MM.1S (cell line): ENCODE data around the gene PDPK1.

Experiments
- DNase-seq: peaks from one replicate; pipeline ENCODE4 v3.0.0-alpha.2; 2015
- H2AFZ ChIP-seq: fragments of 300-600 bp; sonication (generic); 2 replicates; pipeline ENCODE4 v1.6.0; 2016; ENCODE audit warnings: antibody characterized with exemption, low read length
- H3F3A ChIP-seq: fragments of 300-600 bp; sonication (generic); 2 replicates; pipeline ENCODE4 v1.6.1; 2016; ENCODE audit warnings: mild to moderate bottlenecking, antibody characterized with exemption, low read length, moderate library complexity, mixed read lengths; ENCODE audit not compliant: insufficient read depth
- H3K27ac ChIP-seq: fragments of 300-600 bp; sonication (generic); 2 replicates; pipeline ENCODE4 v1.5.1; 2016; ENCODE audit warnings: mild to moderate bottlenecking, low read length
- H3K27me3 ChIP-seq: fragments of 300-600 bp; sonication (generic); replicated peaks from 2 replicates; pipeline ENCODE4 v1.6.0; 2016; ENCODE audit warnings: low read length; ENCODE audit not compliant: insufficient read depth
- H3K36me3 ChIP-seq: fragments of 300-600 bp; sonication (generic); replicated peaks from 2 replicates; pipeline ENCODE4 v1.6.1; 2016; ENCODE audit warnings: mild to moderate bottlenecking, low read length, mixed read lengths; ENCODE audit not compliant: insufficient read depth
- H3K4me1 ChIP-seq: fragments of 300-600 bp; sonication (generic); 2 replicates; pipeline ENCODE4 v1.6.1; 2016; ENCODE audit warnings: low read length, mixed read lengths
- H3K4me2 ChIP-seq: fragments of 300-600 bp; sonication (generic); 2 replicates; pipeline ENCODE4 v1.6.0; 2016; ENCODE audit warnings: low read depth, low read length
- H3K4me3 ChIP-seq: fragments of 300-600 bp; sonication (generic); 2 replicates; pipeline ENCODE4 v1.5.1; 2016; ENCODE audit warnings: low read length, mixed read lengths
- H3K79me2 ChIP-seq: fragments of 300-600 bp; sonication (generic); 2 replicates; pipeline ENCODE4 v1.6.1; 2016; ENCODE audit warnings: mixed run types, low read length, mixed read lengths
- H3K9ac ChIP-seq: fragments of 300-600 bp; sonication (generic); 2 replicates; pipeline ENCODE4 v1.6.1; 2016; ENCODE audit warnings: low read length, mixed read lengths
- H3K9me2 ChIP-seq: fragments of 300-600 bp; sonication (generic); replicated peaks from 2 replicates; pipeline ENCODE4 v1.6.1; 2016; ENCODE audit warnings: mild to moderate bottlenecking, low read length, mixed read lengths; ENCODE audit not compliant: insufficient read depth
- H3K9me3 ChIP-seq: fragments of 300-600 bp; sonication (generic); replicated peaks from 2 replicates; pipeline ENCODE4 v1.6.1; 2016; ENCODE audit warnings: mild to moderate bottlenecking, low read length, mixed read lengths; ENCODE audit not compliant: insufficient read depth
- H4K20me1 ChIP-seq: fragments of 300-600 bp; sonication (generic); 2 replicates; pipeline ENCODE4 v1.6.1; 2016; ENCODE audit warnings: mild to moderate bottlenecking, low read length, moderate library complexity, mixed read lengths; ENCODE audit not compliant: insufficient read depth
- CTCF ChIP-seq: fragments of 300-600 bp; sonication (generic); IDR thresholded peaks from 2 replicates; pipeline ENCODE4 v1.5.1; 2016; ENCODE audit warnings: antibody characterized with exemption, low read length, mixed read lengths
- EZH2 ChIP-seq: fragments of 300-600 bp; sonication (generic); optimal IDR thresholded peaks from 2 replicates; pipeline ENCODE3; 2017; ENCODE audit warnings: low read depth, mild to moderate bottlenecking, antibody characterized with exemption, low read length, mixed read lengths
- EZH2phosphoT487 ChIP-seq: fragments of 300-600 bp; sonication (generic); IDR thresholded peaks from 2 replicates; pipeline ENCODE4 v1.6.1; 2018; ENCODE audit warnings: antibody characterized with exemption, low read length

Gene PDPK1

GRCh38 chr16:2585651-2586081, 47.8 kb downstream of the PDPK1 start:
- no peaks in the 10 kb centered on the region for H3K9me3 ChIP-seq
- no peaks in the 10 kb centered on the region for H4K20me1 ChIP-seq
- H3K79me2 ChIP-seq: peaks cover 17% of the 10 kb centered on the region; the same call in 1 of the 2 replicates
- H3K27me3 ChIP-seq: no peaks in the 10 kb centered on the region
- H3K4me1 ChIP-seq: no peaks in the 10 kb centered on the region
- no peaks in the 10 kb centered on the region for H3F3A ChIP-seq
- H3K4me2 ChIP-seq: no peak overlapping the region
- H3K36me3 ChIP-seq: no peaks in the 10 kb centered on the region; the same call in 1 of the 2 replicates
- no peak overlapping the region for H3K4me3 ChIP-seq
- no peak overlapping the region for H3K27ac ChIP-seq
- H3K9ac ChIP-seq: no peak overlapping the region
- H3K9me2 ChIP-seq: no peaks in the 10 kb centered on the region
- no peak overlapping the region for H2AFZ ChIP-seq
- no peak for DNase-seq
- no peak for TF ChIP-seq EZH2phosphoT487
- TF ChIP-seq CTCF: no peak
- no peak for TF ChIP-seq EZH2

GRCh38 chr16:2586241-2586640, 48.4 kb downstream of the PDPK1 start:
- Histone ChIP-seq H3K4me3 (no peak overlapping the region), H3K4me1 (no peaks in the 10 kb centered on the region), H4K20me1 (no peaks in the 10 kb centered on the region), H3K36me3 (no peaks in the 10 kb centered on the region; the same call in 1 of the 2 replicates), H3K4me2 (no peak overlapping the region), H2AFZ (no peak overlapping the region), H3K9me2 (no peaks in the 10 kb centered on the region), H3K9me3 (no peaks in the 10 kb centered on the region), H3K79me2 (peaks cover 17% of the 10 kb centered on the region; the same call in 1 of the 2 replicates), H3K9ac (no peak overlapping the region), H3K27me3 (no peaks in the 10 kb centered on the region), H3K27ac (no peak overlapping the region), H3F3A (no peaks in the 10 kb centered on the region)
- DNase-seq: no peak
- TF ChIP-seq EZH2 (no peak), EZH2phosphoT487 (no peak)

- no peaks in the 10 kb centered on the region for H3K9me2 ChIP-seq
- no peaks in the 10 kb centered on the region for H3F3A ChIP-seq
- no peaks in the 10 kb centered on the region for H3K9me3 ChIP-seq
- no peak for DNase-seq
- H3K27ac ChIP-seq: no peak overlapping the region
- TF ChIP-seq EZH2 (no peak), CTCF (no peak), EZH2phosphoT487 (no peak)
- H3K4me3 ChIP-seq: no peak overlapping the region
- peaks cover 17% of the 10 kb centered on the region for H3K79me2 ChIP-seq
- no peaks in the 10 kb centered on the region; the same call in 1 of the 2 replicates for H3K36me3 ChIP-seq
- H3K9ac ChIP-seq: no peak overlapping the region
- H3K27me3 ChIP-seq: no peaks in the 10 kb centered on the region
- H4K20me1 ChIP-seq: no peaks in the 10 kb centered on the region
- no peak overlapping the region for H2AFZ ChIP-seq
- no peak overlapping the region for H3K4me2 ChIP-seq
- H3K4me1 ChIP-seq: no peaks in the 10 kb centered on the region
Observed at GRCh38 chr16:2586901-2587480, 49.2 kb downstream of the PDPK1 start.

- no peaks in the 10 kb centered on the region for H3K4me1 ChIP-seq
- H3K79me2 ChIP-seq: peaks cover 25% of the 10 kb centered on the region
- H3F3A ChIP-seq: no peaks in the 10 kb centered on the region
- H2AFZ ChIP-seq: no peak overlapping the region
- no peak overlapping the region for H3K9ac ChIP-seq
- H3K27ac ChIP-seq: no peak overlapping the region
- no peaks in the 10 kb centered on the region for H3K27me3 ChIP-seq
- DNase-seq: no peak
- H3K36me3 ChIP-seq: no peaks in the 10 kb centered on the region; the same call in 1 of the 2 replicates
- H3K4me3 ChIP-seq: no peak overlapping the region
- no peaks in the 10 kb centered on the region for H3K9me2 ChIP-seq
- H4K20me1 ChIP-seq: no peaks in the 10 kb centered on the region
- TF ChIP-seq EZH2 (no peak), CTCF (no peak), EZH2phosphoT487 (no peak)
- no peaks in the 10 kb centered on the region for H3K9me3 ChIP-seq
- no peak overlapping the region for H3K4me2 ChIP-seq
Observed at GRCh38 chr16:2587891-2588565, 50.2 kb downstream of the PDPK1 start.
